ENCODE data around the gene APOM. TPM values are rescaled to one million over a fixed set of nuclear protein-coding genes. Genes with fewer than 3 reads are reported as not detected.

The APOM gene
- total RNA-seq, 4 donors from 2014 or later, result 1.8 to 7.9 (median 2.4) TPM

DNA sequence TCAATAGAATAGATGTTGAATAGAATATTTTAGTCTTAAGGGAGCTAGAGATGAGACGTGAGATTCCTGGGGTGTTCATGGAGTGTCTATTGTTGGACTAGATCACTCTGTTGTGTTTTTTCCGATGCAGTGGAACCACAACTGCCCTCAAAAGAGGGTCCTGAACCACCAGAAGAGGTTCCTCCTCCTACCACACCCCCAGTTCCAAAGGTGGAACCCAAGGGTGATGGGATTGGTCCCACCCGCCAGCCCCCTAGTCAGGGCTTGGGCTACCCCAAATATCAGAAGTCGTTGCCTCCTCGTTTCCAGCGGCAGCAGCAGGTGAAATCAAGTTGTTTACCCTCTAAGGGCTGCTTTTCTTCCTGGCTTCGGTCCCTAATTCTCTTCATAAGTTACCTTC is 26.7 kb upstream of the APOM start:
- no peaks in the 10 kb centered on the region for H3K9me3 ChIP-seq
- no peak for TF ChIP-seq POLR2A (IDR thresholded peaks at IDR 0.05)
- TF ChIP-seq, protein P1, sequence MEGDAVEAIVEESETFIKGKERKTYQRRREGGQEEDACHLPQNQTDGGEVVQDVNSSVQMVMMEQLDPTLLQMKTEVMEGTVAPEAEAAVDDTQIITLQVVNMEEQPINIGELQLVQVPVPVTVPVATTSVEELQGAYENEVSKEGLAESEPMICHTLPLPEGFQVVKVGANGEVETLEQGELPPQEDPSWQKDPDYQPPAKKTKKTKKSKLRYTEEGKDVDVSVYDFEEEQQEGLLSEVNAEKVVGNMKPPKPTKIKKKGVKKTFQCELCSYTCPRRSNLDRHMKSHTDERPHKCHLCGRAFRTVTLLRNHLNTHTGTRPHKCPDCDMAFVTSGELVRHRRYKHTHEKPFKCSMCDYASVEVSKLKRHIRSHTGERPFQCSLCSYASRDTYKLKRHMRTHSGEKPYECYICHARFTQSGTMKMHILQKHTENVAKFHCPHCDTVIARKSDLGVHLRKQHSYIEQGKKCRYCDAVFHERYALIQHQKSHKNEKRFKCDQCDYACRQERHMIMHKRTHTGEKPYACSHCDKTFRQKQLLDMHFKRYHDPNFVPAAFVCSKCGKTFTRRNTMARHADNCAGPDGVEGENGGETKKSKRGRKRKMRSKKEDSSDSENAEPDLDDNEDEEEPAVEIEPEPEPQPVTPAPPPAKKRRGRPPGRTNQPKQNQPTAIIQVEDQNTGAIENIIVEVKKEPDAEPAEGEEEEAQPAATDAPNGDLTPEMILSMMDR (IDR thresholded peaks at IDR 0.05 in 4 of 5, conservative IDR thresholded peaks at IDR 0.05 in 1 of 5), result no peak
- H3K4me3 ChIP-seq, result no peak overlapping the region
- peaks cover 8 to 100% of the 10 kb centered on the region in 2 donors for H3K36me3 ChIP-seq
- DNase-seq (no peak), ATAC-seq (no peak)
- intact Hi-C loops (cut with DNase I; ENCODE audit: low total_unique reads), result loop anchor here (10.0 kb wide), 1 partner anchor 1014 kb away; the partner anchor contains the start of genes MRPS18B and PPP1R10
- no peaks in the 10 kb centered on the region for H3K4me1 ChIP-seq
- no peaks in the 10 kb centered on the region for H3K27me3 ChIP-seq
- H3K27ac ChIP-seq, result no peak overlapping the region
- in situ Hi-C loops (cut with MboI; ENCODE audit: low sequenced_read_pairs in 4 of 4), result no loop called here

DNA sequence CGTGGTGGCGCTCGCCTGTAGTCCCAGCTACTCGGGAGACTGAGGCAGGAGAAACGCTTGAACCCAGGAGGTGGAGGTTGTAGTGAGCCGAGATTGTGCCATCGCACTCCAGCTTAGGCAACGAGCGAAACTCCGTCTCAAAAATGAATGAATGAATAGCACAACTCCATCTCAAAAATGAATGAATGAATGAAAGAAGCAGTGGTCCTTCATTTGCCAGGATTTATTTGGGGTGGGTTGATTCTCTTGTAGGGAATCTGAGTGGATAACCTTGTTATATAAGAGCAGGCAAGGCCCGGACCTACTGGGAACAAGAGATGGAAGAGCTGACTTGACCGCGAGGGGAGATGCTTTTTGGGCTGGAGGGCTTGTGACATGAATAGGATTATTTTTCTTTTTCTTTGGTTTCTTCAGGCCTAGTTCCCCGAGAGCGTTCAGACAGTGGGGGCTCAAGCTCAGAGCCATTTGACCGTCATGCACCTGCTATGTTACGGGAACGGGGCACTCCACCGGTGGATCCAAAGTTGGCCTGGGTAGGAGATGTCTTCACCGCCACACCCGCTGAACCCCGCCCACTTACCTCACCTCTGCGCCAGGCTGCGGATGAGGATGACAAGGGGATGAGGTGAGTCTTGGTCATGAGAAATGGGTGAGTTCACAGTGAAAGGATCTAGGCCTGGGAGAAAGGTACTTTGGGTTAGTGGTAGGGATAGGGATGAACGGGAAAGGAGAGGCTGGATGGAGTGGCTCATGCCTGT is 25.3 kb upstream of the APOM start:
- in situ Hi-C loops (cut with MboI; ENCODE audit: low sequenced_read_pairs in 4 of 4), result no loop called here
- TF ChIP-seq, protein P1 (IDR thresholded peaks at IDR 0.05 in 4 of 5, conservative IDR thresholded peaks at IDR 0.05 in 1 of 5), result no peak
- TF ChIP-seq POLR2A (IDR thresholded peaks at IDR 0.05), result no peak
- Histone ChIP-seq H3K4me1 (no peaks in the 10 kb centered on the region), H3K4me3 (no peak overlapping the region), H3K9me3 (no peaks in the 10 kb centered on the region), H3K36me3 (peaks cover 8 to 100% of the 10 kb centered on the region in 2 donors), H3K27me3 (no peaks in the 10 kb centered on the region), H3K27ac (no peak overlapping the region)
- DNase-seq (no peak), ATAC-seq (no peak)
- intact Hi-C loops (cut with DNase I; ENCODE audit: low total_unique reads), result no loop called here

DNA sequence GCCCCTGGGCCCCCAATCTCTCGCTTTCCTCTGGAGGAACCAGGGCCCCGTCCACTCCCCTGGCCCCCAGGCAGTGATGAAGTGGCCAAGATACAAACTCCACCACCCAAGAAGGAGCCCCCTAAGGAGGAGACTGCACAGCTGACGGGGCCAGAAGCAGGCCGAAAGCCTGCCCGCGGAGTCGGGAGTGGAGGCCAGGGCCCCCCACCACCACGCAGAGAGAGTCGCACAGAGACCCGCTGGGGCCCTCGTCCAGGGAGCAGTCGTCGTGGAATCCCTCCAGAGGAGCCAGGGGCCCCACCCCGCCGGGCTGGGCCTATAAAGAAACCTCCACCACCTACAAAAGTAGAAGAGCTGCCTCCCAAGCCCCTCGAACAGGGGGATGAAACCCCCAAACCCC is 24.5 kb upstream of the APOM start:
- in situ Hi-C loops (cut with MboI; ENCODE audit: low sequenced_read_pairs in 4 of 4) (no loop called here), intact Hi-C loops (cut with DNase I; ENCODE audit: low total_unique reads) (no loop called here)
- Histone ChIP-seq H3K4me1 (no peaks in the 10 kb centered on the region), H3K27me3 (no peaks in the 10 kb centered on the region), H3K9me3 (no peaks in the 10 kb centered on the region), H3K36me3 (peaks cover 7 to 100% of the 10 kb centered on the region in 2 donors), H3K27ac (no peak overlapping the region), H3K4me3 (no peak overlapping the region)
- ATAC-seq (no peak), DNase-seq (no peak)
- TF ChIP-seq, protein P1 (IDR thresholded peaks at IDR 0.05 in 4 of 5, conservative IDR thresholded peaks at IDR 0.05 in 1 of 5), result no peak
- TF ChIP-seq POLR2A (IDR thresholded peaks at IDR 0.05), result no peak

DNA sequence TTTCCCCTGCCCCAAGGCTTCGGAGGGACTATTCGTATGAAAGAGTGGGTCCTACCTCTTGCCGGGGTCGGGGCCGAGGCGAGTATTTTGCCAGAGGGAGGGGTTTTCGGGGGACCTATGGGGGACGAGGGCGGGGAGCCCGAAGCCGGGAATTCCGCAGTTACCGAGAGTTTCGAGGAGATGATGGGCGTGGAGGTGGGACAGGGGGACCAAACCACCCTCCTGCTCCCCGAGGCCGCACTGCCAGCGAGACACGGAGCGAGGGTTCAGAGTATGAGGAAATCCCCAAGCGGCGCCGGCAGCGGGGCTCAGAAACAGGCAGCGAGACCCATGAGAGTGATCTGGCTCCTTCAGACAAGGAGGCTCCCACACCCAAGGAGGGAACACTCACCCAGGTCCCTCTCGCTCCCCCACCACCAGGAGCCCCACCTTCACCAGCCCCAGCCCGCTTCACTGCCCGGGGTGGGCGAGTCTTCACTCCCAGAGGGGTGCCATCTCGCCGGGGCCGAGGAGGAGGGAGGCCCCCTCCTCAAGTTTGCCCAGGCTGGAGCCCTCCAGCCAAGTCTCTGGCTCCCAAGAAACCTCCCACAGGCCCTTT is 23.9 kb upstream of the APOM start:
- in situ Hi-C loops (cut with MboI; ENCODE audit: low sequenced_read_pairs in 4 of 4) (no loop called here), intact Hi-C loops (cut with DNase I; ENCODE audit: low total_unique reads) (no loop called here)
- no peak overlapping the region for H3K27ac ChIP-seq
- H3K4me1 ChIP-seq, result no peaks in the 10 kb centered on the region
- H3K36me3 ChIP-seq, result peaks cover 2 to 100% of the 10 kb centered on the region in 2 donors
- no peak for ATAC-seq
- DNase-seq, result no peak
- TF ChIP-seq POLR2A (IDR thresholded peaks at IDR 0.05), result no peak
- TF ChIP-seq, protein P1 (IDR thresholded peaks at IDR 0.05 in 4 of 5, conservative IDR thresholded peaks at IDR 0.05 in 1 of 5), result no peak
- no peak overlapping the region for H3K4me3 ChIP-seq
- no peaks in the 10 kb centered on the region for H3K27me3 ChIP-seq
- H3K9me3 ChIP-seq, result no peaks in the 10 kb centered on the region
